SU-DHL-6 (cell line): ENCODE results near the gene OR5K1.

Experiments used
- H2AFZ ChIP-seq: fragments of 200-600 bp; sonication (generic); 2 replicates; pipeline ENCODE4 v1.6.1; 2014; ENCODE audit warnings: low read depth, mild to moderate bottlenecking, moderate library complexity, mixed read lengths, antibody characterized with exemption, low read length; ENCODE audit not compliant: severe bottlenecking
- H3F3A ChIP-seq: fragments of 200-600 bp; shearing (Covaris generic); 2 replicates; pipeline ENCODE4 v1.6.0; 2016; ENCODE audit warnings: antibody characterized with exemption, mild to moderate bottlenecking; ENCODE audit not compliant: insufficient read depth
- H3K27ac ChIP-seq: fragments of 200-600 bp; sonication (generic); 2 replicates; pipeline ENCODE4 v1.5.1; 2016; ENCODE audit warnings: low read depth, mild to moderate bottlenecking, low read length, moderate library complexity, mixed read lengths
- H3K27me3 ChIP-seq: fragments of 200-600 bp; sonication (generic), shearing (Covaris generic); 2 replicates; pipeline ENCODE4 v1.6.0; 2014; ENCODE audit warnings: mild to moderate bottlenecking, low read length
- H3K36me3 ChIP-seq: fragments of 200-600 bp; sonication (generic); 2 replicates; pipeline ENCODE4 v1.6.1; 2014; ENCODE audit warnings: mild to moderate bottlenecking, low read length, mixed read lengths
- H3K4me2 ChIP-seq: fragments of 300-600, 200-600 bp; shearing (Covaris generic), sonication (generic); 2 replicates; pipeline ENCODE4 v1.6.0; 2014; ENCODE audit warnings: low read length, low read depth, mild to moderate bottlenecking; ENCODE audit not compliant: poor library complexity, severe bottlenecking
- H3K4me3 ChIP-seq: fragments of 200-600 bp; sonication (generic); 2 replicates; pipeline ENCODE4 v1.5.1; 2014; ENCODE audit warnings: antibody characterized with exemption, low read length, mild to moderate bottlenecking, mixed read lengths; ENCODE audit not compliant: insufficient read depth, poor library complexity, severe bottlenecking
- H3K79me2 ChIP-seq: fragments of 200-600 bp; sonication (generic); 2 replicates; pipeline ENCODE4 v1.6.1; 2014; ENCODE audit warnings: mild to moderate bottlenecking, low read length, moderate library complexity; ENCODE audit not compliant: insufficient read depth
- H3K9ac ChIP-seq: fragments of 200-600 bp; sonication (generic); 2 replicates; pipeline ENCODE4 v1.7.0; 2014; ENCODE audit warnings: mild to moderate bottlenecking, low read length
- H3K9me2 ChIP-seq: fragments of 200-600 bp; sonication (generic); replicated peaks from 2 replicates; pipeline ENCODE4 v1.6.1; 2014; ENCODE audit warnings: low read length; ENCODE audit not compliant: insufficient read depth
- H3K9me3 ChIP-seq: fragments of 200-600 bp; sonication (generic); 2 replicates; pipeline ENCODE4 v1.6.1; 2014; ENCODE audit warnings: low read length, mixed read lengths; ENCODE audit not compliant: insufficient read depth
- H4K20me1 ChIP-seq: fragments of 200-600 bp; sonication (generic); 2 replicates; pipeline ENCODE4 v1.6.1; 2014; ENCODE audit warnings: low read depth, mild to moderate bottlenecking, antibody characterized with exemption, low read length, moderate library complexity, mixed read lengths
- EZH2phosphoT487 ChIP-seq: fragments of 200-600 bp; sonication (generic), shearing (Covaris generic); conservative IDR thresholded peaks from 2 replicates; pipeline ENCODE4 v1.6.1; 2018; ENCODE audit warnings: mild to moderate bottlenecking, antibody characterized with exemption, low read length, moderate library complexity, mixed read lengths
- TF ChIP-seq, protein P1 (sequence below): fragments of 200-600 bp; sonication (generic); IDR thresholded peaks from one replicate; pipeline ENCODE4 v1.5.1; 2017; ENCODE audit warnings: antibody characterized with exemption, mild to moderate bottlenecking, low read length, moderate library complexity; ENCODE audit not compliant: insufficient read depth, poor library complexity, severe bottlenecking

OR5K1 gene

DNA sequence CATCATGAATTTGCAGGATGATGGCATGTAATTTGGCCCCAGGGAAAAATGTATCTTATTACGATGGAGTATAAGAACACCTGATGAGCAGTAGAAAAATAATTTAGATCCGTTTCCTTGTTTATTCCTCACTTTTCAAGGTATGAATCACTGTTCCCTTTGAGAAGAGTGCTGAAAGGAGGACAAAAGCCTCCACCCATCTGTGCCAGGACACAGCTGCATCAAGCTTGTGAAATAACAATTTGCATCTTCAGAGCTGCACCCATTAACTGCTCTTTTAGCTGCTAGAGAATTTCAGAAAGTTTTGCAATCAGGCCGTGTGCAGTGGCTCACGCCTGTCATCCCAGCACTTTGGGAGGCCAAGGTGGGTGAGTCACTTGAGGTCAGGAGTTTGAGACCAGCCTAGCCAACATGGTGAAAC is 50.1 kb downstream of the OR5K1 start:
- TF ChIP-seq, protein P1, sequence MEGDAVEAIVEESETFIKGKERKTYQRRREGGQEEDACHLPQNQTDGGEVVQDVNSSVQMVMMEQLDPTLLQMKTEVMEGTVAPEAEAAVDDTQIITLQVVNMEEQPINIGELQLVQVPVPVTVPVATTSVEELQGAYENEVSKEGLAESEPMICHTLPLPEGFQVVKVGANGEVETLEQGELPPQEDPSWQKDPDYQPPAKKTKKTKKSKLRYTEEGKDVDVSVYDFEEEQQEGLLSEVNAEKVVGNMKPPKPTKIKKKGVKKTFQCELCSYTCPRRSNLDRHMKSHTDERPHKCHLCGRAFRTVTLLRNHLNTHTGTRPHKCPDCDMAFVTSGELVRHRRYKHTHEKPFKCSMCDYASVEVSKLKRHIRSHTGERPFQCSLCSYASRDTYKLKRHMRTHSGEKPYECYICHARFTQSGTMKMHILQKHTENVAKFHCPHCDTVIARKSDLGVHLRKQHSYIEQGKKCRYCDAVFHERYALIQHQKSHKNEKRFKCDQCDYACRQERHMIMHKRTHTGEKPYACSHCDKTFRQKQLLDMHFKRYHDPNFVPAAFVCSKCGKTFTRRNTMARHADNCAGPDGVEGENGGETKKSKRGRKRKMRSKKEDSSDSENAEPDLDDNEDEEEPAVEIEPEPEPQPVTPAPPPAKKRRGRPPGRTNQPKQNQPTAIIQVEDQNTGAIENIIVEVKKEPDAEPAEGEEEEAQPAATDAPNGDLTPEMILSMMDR = no peak
- no peak for TF ChIP-seq EZH2phosphoT487
- no peaks in the 10 kb centered on the region for H3K9me3 ChIP-seq
- H3K9ac ChIP-seq = no peak overlapping the region
- H3K4me3 ChIP-seq = no peak overlapping the region
- no peaks in the 10 kb centered on the region for H3F3A ChIP-seq
- no peaks in the 10 kb centered on the region for H3K9me2 ChIP-seq
- H2AFZ ChIP-seq = no peak overlapping the region
- no peak overlapping the region for H3K4me2 ChIP-seq
- peaks cover 33% of the 10 kb centered on the region for H3K36me3 ChIP-seq
- peaks cover under 1% of the 10 kb centered on the region; the same call in 1 of the 2 replicates for H3K79me2 ChIP-seq
- no peaks in the 10 kb centered on the region for H4K20me1 ChIP-seq
- no peak overlapping the region for H3K27ac ChIP-seq
- no peaks in the 10 kb centered on the region for H3K27me3 ChIP-seq

DNA sequence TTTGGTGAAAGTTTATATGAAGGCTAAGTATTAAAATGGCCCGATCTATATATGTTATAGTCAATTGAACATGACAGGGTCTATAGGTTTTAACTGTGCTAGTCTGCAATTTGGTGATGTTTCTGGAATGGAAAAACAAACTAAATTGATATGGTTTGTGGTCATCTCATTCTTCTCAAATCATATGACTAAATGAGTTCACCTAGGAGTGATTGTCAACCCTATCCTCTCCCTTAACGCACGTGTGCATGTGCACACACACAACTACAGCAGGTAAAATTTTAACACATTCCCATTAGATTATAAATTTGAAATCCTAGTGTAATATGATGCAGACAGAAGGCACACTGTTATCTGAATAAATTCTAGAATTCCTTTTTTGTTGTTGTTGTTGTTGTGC is 50.7 kb downstream of the OR5K1 start:
- Histone ChIP-seq H3K4me3 (no peak overlapping the region), H3K4me2 (no peak overlapping the region), H3K27ac (no peak overlapping the region), H3K9ac (no peak overlapping the region), H3F3A (no peaks in the 10 kb centered on the region), H3K27me3 (no peaks in the 10 kb centered on the region), H4K20me1 (no peaks in the 10 kb centered on the region), H2AFZ (no peak overlapping the region), H3K9me3 (no peaks in the 10 kb centered on the region), H3K36me3 (peaks cover 37% of the 10 kb centered on the region), H3K9me2 (no peaks in the 10 kb centered on the region), H3K79me2 (peaks cover 6% of the 10 kb centered on the region)
- no peak for TF ChIP-seq EZH2phosphoT487
- TF ChIP-seq, protein P1 = no peak

DNA sequence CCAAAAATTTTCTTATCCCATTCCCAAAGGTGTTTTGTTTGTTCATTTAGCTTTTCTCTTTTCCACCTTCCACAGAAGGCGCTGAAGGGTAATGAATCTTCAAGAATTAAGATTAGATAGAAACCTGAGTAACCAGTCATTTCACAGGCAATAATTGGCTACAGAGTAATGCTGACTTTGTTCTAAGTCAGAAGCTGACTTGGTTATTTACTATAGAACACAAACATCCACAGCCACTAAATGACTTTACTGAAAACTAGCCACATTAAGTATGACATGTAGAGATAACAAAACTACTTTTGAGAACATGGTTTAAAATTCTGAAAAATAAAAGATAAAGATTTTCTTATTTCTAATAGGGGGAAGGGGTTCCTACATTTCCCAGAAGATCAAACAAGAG is 51.9 kb downstream of the OR5K1 start:
- no peaks in the 10 kb centered on the region; the same call in 1 of the 2 replicates for H4K20me1 ChIP-seq
- no peak overlapping the region for H2AFZ ChIP-seq
- H3K9ac ChIP-seq = no peak overlapping the region
- no peaks in the 10 kb centered on the region for H3K9me3 ChIP-seq
- H3K4me3 ChIP-seq = no peak overlapping the region
- H3K9me2 ChIP-seq = no peaks in the 10 kb centered on the region
- H3K27me3 ChIP-seq = no peaks in the 10 kb centered on the region
- H3K4me2 ChIP-seq = no peak overlapping the region
- TF ChIP-seq, protein P1 = no peak
- TF ChIP-seq EZH2phosphoT487 = no peak
- no peaks in the 10 kb centered on the region for H3F3A ChIP-seq
- no peak overlapping the region for H3K27ac ChIP-seq
- peaks cover 48% of the 10 kb centered on the region for H3K36me3 ChIP-seq
- H3K79me2 ChIP-seq = peaks cover 19% of the 10 kb centered on the region

DNA sequence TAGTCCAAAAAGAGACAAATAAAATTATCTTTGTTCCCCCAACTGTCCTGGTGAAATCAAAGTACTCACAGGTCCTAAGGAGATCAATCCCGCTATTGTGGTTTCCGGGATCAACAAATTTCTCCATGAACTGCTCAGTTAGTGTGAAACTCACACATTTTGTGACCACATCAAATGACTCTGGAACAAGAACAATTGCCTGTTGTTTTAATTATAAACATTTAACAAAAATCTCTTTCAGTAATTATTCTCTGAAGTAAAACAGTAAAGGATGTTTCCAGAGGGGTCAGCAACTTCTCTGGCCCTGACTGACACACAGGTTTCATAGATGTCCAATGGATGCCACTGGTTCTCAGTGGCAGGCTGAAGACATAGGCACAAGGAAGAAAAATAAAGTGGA is 55.8 kb downstream of the OR5K1 start:
- Histone ChIP-seq H3K9me2 (no peaks in the 10 kb centered on the region), H2AFZ (no peak overlapping the region), H3K9me3 (no peaks in the 10 kb centered on the region), H3K4me3 (no peak overlapping the region), H4K20me1 (peaks cover 5% of the 10 kb centered on the region; the same call in 1 of the 2 replicates), H3K9ac (no peak overlapping the region), H3K4me2 (peak overlapping the region; percentile 9), H3F3A (no peaks in the 10 kb centered on the region), H3K27me3 (no peaks in the 10 kb centered on the region), H3K79me2 (peaks cover 46% of the 10 kb centered on the region), H3K36me3 (peaks cover 59% of the 10 kb centered on the region), H3K27ac (no peak overlapping the region)
- no peak for TF ChIP-seq EZH2phosphoT487
